ENCODE data around the gene MDM2.
"Not testable (repeated sequence)": the region's sequence is repeated elsewhere in the genome, so short reads cannot be mapped to it uniquely, and the experiment has no call there.

MDM2 gene

GRCh38 chr12:68809190-68810026, 1.4 kb downstream of the MDM2 start:
- TF ChIP-seq CTCF (IDR thresholded peaks at IDR 0.05; ENCODE audit: extremely low read depth, insufficient read depth, missing control alignments): no peak
- in situ Hi-C loops (cut with MboI; ENCODE audit: low pct_unique_long_range_greater_than_20kb, low sequenced_read_pairs, unreplicated experiment): no loop called here
- no peak for DNase-seq (ENCODE audit: low spot score)

- DNase-seq (ENCODE audit: low spot score); in situ Hi-C loops (cut with MboI; ENCODE audit: low pct_unique_long_range_greater_than_20kb, low sequenced_read_pairs, unreplicated experiment): not testable (repeated sequence)
Measured at GRCh38 chr12:68810027-68810389, 2.0 kb downstream of the MDM2 start.

GRCh38 chr12:68811573-68811972, 3.6 kb downstream of the MDM2 start:
- in situ Hi-C loops (cut with MboI; ENCODE audit: low pct_unique_long_range_greater_than_20kb, low sequenced_read_pairs, unreplicated experiment); DNase-seq (ENCODE audit: low spot score): not testable (repeated sequence)

- TF ChIP-seq CTCF (IDR thresholded peaks at IDR 0.05; ENCODE audit: extremely low read depth, insufficient read depth, missing control alignments): no peak
- in situ Hi-C loops (cut with MboI; ENCODE audit: low pct_unique_long_range_greater_than_20kb, low sequenced_read_pairs, unreplicated experiment): no loop called here
- no peak for DNase-seq (ENCODE audit: low spot score)
Measured at GRCh38 chr12:68812553-68813241, 4.7 kb downstream of the MDM2 start.

GRCh38 chr12:68813242-68813593, 5.2 kb downstream of the MDM2 start:
- no peak for DNase-seq (ENCODE audit: low spot score)
- in situ Hi-C loops (cut with MboI; ENCODE audit: low pct_unique_long_range_greater_than_20kb, low sequenced_read_pairs, unreplicated experiment): no loop called here
- no peak for TF ChIP-seq CTCF (IDR thresholded peaks at IDR 0.05; ENCODE audit: extremely low read depth, insufficient read depth, missing control alignments)

GRCh38 chr12:68814490-68815231, 6.7 kb downstream of the MDM2 start:
- in situ Hi-C loops (cut with MboI; ENCODE audit: low pct_unique_long_range_greater_than_20kb, low sequenced_read_pairs, unreplicated experiment): no loop called here
- no peak for DNase-seq (ENCODE audit: low spot score)
- TF ChIP-seq CTCF (IDR thresholded peaks at IDR 0.05; ENCODE audit: extremely low read depth, insufficient read depth, missing control alignments): no peak

GRCh38 chr12:68815232-68815927, 7.4 kb downstream of the MDM2 start:
- no peak for TF ChIP-seq CTCF (IDR thresholded peaks at IDR 0.05; ENCODE audit: extremely low read depth, insufficient read depth, missing control alignments)
- in situ Hi-C loops (cut with MboI; ENCODE audit: low pct_unique_long_range_greater_than_20kb, low sequenced_read_pairs, unreplicated experiment): no loop called here
- DNase-seq (ENCODE audit: low spot score): no peak

All from GM13977 (cell line).